ENCODE measurements around the gene HSF4.
A peak's percentile ranks its signal among the peaks of the same experiment; 100 is the strongest.

The HSF4 gene

GRCh38 chr16:67187175-67187890 lies 22.8 kb downstream of the HSF4 start:
- no peak for DNase-seq

GRCh38 chr16:67188323-67188722 lies 23.8 kb downstream of the HSF4 start:
- no peak for DNase-seq

GRCh38 chr16:67188798-67189197 lies 24.3 kb downstream of the HSF4 start:
- DNase-seq: no peak

- DNase-seq: no peak
Measured at GRCh38 chr16:67190041-67190440, 25.5 kb downstream of the HSF4 start, which contains the start of gene EXOC3L1. EXOC3L1 (minus strand) TSS chr16:67190136; CDS start chr16:67189676, 460 bp downstream.

DNA sequence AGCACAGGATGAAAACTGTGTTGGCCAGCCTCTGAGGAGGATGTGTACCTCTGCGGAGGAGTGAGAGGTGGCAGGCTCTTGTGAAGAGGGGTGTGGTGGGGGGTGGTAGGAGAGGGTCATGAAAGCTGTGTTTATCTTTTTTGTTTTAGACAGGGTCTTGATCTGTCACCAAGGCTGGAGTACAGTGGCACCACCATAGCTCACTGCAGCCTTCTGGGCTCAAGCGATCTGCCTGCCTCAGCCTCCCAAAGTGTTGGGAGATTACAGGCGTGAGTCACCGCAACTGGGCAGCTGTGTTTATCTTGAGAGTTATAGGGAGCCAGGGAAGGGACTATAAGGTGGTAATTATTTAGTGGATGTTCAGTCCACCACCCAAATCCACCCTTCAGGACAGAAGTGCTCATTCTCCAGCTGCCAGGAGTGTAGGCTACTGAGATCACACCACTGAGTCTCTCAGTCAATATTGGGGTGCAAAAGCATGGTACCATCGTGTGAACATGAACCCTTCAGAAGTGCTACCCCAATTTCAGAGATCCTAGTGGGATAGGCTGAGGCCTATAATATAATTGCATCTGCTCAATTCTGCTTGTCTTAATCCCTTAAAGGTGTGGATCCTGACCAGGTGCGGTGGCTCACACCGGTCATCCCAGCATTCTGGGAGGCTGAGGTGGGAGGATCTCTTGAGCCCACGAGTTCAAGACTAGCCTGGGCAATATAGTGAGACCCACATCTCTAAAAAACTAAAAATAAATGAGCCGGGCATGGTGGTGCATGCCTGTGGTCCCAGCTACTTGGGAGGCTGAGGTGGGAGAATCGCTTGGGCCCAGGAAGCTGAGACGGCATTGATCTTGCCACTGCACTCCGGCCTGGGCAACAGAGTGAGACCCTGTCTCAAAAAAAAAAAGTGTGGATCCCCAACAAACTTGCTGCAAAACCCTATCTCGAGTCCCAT lies 26.2 kb downstream of the HSF4 start:
- no peak for DNase-seq

DNA sequence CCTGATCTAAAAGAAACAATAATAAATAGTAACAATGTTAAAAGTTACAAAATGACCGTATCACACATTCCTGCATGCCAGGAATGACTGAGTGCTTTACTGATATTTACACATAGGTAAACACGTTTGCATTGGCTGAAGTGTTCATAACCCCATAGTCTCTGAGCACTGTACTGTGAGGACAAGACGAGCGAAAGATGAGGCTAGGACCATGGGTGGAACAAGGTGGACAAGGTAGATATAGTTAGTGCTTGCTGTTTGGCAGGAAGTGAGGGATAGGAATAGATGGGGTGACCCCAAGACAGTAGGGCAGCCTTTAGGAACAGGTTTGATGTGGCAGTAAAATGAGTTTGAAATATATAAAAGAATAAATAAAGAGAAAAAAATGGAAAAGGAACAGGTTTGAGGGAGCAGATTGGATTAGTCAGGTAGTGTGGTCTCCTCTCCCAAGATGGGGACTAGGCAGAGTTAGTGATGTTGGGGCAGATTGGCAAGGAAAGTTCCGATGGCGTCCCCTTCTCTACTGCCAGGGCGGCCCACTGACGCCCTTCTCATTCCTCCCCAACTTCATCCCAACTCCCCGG lies 27.0 kb downstream of the HSF4 start:
- no peak for DNase-seq

GRCh38 chr16:67191995-67192681 lies 27.6 kb downstream of the HSF4 start, which contains the start of gene E2F4:
E2F4 (plus strand) TSS chr16:67192155; CDS start chr16:67192228, 73 bp downstream.
- DNase-seq: peak; percentile 82

DNA sequence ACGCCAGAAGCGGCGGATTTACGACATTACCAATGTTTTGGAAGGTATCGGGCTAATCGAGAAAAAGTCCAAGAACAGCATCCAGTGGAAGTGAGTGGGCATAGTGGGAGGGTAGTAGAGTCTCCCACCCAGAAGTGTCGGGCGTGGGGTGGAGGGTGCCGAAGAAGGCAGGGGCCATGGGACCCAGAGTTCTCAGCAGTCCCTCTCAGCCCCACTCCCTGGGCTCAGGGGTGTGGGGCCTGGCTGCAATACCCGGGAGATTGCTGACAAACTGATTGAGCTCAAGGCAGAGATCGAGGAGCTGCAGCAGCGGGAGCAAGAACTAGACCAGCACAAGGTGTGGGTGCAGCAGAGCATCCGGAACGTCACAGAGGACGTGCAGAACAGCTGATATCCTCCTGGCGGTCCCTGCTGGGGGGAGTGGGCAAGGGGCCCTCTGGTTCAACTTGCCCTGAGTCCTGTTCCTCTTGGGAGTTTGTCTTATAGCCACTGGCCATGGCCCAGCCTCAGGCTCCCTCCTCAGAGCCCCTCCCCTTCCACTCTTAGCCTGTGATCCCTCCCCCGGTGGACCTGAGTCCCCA lies 28.3 kb downstream of the HSF4 start:
- DNase-seq: peak; percentile 34

GRCh38 chr16:67193536-67193935 lies 29.0 kb downstream of the HSF4 start:
- DNase-seq: no peak

DNA sequence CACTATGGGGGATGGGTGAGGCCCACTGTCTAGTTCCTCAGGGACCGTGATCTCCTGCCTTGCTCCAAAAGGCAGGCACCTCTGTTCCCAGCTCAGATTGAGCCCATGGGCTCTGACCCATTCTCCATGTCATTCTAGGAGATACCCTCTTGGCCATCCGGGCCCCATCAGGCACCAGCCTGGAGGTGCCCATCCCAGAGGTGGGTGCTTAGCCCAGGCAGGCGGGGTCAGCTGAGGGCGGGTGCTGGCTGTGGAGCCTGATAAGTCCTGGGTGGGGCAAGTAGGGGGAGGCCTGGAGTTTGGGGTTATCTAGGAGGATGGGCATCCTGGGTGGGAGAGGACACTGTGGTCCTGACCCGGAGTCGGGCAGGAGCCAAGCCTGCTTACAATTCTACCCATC lies 29.7 kb downstream of the HSF4 start:
- no peak for DNase-seq

DNA sequence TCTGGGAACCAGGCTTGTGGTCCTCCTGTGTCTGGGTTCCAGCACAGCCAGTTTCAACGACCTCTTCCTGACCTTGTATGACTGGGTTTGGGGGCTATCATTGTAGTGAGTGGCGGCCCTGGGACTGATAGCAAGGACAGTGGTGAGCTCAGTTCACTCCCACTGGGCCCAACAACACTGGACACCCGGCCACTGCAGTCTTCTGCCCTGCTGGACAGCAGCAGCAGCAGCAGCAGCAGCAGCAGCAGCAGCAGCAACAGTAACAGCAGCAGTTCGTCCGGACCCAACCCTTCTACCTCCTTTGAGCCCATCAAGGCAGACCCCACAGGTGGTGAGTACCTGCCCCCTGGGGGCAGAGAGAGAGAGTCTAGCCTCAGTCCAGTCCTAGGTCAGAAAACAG lies 31.1 kb downstream of the HSF4 start:
- no peak for DNase-seq

DNA sequence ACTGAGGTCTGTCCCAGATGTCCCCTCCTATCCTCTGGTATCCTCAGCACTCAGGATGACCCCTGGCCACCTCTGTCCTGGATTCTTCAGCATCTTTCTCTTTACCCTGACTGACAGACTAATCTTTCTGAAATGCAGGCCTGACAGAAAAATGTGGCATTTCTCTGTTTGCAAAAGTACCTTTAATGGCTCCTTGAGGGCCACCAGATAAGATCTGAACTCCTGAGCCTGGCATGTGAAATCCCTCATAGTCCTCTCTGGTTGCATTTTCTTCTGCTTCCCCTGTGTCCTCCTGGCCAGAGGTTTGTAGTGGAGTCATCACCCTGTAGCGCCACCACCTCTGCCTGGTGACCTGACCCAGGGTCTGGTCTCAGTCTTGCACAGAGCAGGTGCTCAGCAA lies 32.3 kb downstream of the HSF4 start:
- no peak for DNase-seq

DNA sequence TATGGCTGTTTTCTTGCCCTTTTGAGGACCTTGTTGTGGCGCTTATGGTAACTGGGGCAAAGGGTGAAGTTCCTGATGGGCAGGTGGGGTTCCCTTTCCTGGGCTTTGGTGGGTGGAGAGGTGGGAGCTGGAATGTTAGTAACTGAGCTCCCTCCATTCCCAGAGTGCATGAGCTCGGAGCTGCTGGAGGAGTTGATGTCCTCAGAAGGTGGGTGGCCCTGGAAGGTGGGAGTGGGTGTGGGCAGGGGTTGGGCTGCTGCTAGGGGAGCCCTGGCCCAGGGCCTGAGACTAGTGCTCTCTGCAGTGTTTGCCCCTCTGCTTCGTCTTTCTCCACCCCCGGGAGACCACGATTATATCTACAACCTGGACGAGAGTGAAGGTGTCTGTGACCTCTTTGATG lies 33.2 kb downstream of the HSF4 start:
- DNase-seq: no peak

DNA sequence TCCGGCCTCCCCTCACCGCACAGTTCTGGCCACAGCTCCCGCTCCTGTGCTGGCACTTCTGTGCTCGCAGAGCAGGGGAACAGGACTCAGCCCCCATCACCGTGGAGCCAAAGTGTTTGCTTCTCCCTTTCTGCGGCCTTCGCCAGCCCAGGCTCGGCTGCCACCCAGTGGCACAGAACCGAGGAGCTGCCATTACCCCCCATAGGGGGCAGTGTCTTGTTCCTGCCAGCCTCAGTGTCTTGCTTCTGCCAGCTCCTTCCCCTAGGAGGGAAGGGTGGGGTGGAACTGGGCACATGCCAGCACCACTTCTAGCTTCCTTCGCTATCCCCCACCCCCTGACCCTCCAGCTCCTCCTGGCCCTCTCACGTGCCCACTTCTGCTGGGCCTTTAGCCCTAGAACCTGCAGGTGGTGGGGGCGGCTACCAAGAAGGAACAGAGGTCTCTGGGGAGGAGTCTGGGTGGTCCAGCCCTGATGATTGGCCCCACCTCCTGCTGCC lies 33.7 kb downstream of the HSF4 start:
- DNase-seq: peak; percentile 27

- DNase-seq: no peak
Measured at GRCh38 chr16:67199011-67199807, 34.7 kb downstream of the HSF4 start, which contains the start of gene ELMO3. ELMO3 (plus strand) TSS chr16:67199131; CDS start chr16:67199327, 196 bp downstream.

DNA sequence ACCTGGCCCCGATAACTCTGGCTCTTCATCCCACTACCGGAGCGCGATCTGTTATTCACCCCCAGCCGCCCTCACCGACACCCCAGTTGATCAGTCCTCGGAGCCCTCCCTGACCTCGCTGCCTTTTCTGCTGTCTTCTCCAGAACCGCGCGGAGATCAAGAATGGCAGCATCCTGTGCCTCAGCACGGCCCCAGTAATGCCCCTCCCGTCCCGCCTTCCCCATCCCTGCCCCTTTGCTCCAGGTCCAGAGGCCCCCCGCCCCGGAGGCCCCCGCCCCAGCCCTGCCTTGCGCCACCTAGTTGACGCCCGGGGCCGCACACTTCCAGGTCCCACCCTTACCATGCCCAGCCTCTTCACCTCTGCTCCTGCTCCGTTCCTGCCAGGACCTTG lies 35.3 kb downstream of the HSF4 start:
- DNase-seq: no peak

- no peak for DNase-seq
Measured at GRCh38 chr16:67200491-67200890, 35.9 kb downstream of the HSF4 start.

GRCh38 chr16:67201411-67202345 lies 37.1 kb downstream of the HSF4 start:
- DNase-seq: no peak

DNA sequence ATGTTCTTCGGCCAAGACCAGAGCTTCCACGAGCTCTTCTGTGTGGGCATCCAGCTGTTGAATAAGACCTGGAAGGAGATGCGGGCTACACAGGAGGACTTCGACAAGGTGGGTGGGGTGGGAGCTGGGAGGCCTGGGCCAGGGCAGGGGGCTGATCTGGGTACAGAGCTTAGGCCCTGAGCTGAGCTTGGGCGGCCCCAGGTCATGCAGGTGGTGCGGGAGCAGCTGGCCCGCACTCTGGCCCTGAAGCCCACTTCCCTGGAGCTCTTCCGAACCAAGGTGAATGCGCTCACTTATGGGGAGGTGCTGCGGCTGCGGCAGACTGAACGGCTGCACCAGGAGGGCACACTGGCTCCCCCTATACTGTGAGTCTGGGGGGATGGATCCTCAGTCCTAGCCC lies 37.9 kb downstream of the HSF4 start:
- no peak for DNase-seq

DNA sequence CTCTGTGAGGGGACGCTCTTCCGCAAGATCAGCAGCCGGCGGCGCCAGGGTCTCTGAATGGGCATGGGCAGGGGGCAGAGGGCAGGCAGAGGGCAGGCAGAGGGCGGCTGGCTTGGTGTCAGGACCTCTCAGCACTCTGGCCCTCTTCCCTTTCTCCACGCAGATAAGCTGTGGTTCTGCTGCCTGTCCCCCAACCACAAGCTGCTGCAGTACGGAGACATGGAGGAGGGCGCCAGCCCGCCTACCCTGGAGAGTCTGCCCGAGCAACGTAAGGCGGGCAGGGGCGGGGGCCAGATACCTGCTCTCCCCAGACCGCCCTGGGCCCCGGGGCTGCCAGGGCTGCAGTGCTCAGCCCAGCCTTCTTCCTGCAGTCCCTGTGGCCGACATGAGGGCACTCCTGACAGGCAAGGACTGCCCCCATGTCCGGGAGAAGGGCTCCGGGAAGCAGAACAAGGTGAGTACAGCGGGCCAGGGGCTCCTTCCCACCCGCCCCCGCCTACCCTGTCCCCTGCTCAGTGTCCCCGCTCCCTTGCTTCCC lies 38.5 kb downstream of the HSF4 start:
- DNase-seq: no peak

All from central memory CD4-positive, alpha-beta T cell (primary cell).